ENCODE results near the gene THAP4.
A peak's percentile ranks its signal among the peaks of the same experiment; 100 is the strongest.

THAP4 gene

GRCh38 chr2:241541564-241542277 lies 95.2 kb downstream of the THAP4 start:
- DNase-seq (ENCODE audit: low read depth): no peak
- peak overlapping the region; percentile 36 for H3K4me3 ChIP-seq (ENCODE audit: low read depth, low read length)

- DNase-seq (ENCODE audit: low read depth): no peak
- H3K4me3 ChIP-seq (ENCODE audit: low read depth, low read length): peak overlapping the region; percentile 36
These were observed 96.0 kb downstream of the THAP4 start for GRCh38 chr2:241540771-241541561.

DNA sequence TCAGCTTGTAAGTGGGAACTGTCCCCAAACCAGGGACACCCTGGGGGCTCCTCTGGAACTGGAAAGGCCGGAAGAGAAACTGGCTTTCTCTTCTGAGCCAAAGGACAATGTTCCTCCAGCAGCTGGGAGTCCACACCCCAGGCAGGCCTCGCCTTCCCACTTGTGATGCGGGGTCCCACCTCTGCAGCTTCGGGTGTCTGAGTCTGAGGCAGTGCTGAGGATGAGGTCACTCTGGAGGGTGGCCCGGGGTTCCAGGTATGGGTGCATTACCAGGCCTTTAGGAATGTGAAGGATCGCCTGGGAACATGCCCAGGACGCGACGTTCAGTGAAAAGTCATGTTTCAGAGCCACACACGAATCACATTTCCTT lies 96.6 kb downstream of the THAP4 start:
- peak overlapping the region; percentile 33 for H3K4me3 ChIP-seq (ENCODE audit: low read depth, low read length)
- DNase-seq (ENCODE audit: low read depth): no peak

GRCh38 chr2:241539616-241540374 lies 97.2 kb downstream of the THAP4 start:
- no peak for DNase-seq (ENCODE audit: low read depth)
- H3K4me3 ChIP-seq (ENCODE audit: low read depth, low read length): no peak overlapping the region

DNA sequence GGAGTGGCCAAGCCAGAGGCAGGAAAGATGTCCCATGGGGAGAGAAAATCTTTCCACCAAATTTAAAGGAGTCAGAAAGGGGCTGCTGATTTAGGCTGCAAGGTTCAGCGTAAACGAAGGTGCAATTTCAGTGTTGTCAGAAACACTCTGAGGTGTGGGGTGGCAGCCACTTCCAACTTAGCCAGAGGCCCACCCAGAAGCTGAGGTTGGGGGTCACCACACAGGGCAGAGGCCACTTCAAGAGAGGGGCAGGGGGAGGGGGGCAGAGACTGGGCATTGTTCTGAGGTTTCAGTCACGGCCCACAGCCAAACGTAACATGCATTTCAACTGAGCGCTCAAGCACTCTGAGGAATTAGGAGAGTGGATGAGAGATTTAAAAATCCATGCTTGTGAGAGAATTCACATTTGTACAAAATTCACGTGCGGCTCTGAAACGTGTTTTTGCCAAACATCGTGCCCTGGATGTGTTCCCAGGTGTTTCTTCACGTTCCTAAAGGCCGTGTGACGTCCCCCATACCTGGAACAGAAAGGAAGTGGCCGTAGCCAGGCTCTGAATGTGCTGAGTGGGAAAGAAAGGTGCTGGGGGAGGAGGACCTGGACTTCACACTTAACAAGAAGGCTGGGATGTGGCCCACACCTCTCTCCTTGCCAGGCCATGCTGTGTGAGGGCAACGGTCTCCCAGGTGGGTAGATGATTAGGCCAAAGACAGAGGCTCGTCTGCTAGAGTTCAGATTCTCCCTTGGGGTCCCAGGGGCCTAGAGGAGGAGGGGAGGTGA lies 97.9 kb downstream of the THAP4 start:
- DNase-seq (ENCODE audit: low read depth): no peak
- H3K4me3 ChIP-seq (ENCODE audit: low read depth, low read length): no peak overlapping the region

- DNase-seq (ENCODE audit: low read depth): no peak
These were observed 100.9 kb downstream of the THAP4 start for GRCh38 chr2:241535871-241536655.

DNA sequence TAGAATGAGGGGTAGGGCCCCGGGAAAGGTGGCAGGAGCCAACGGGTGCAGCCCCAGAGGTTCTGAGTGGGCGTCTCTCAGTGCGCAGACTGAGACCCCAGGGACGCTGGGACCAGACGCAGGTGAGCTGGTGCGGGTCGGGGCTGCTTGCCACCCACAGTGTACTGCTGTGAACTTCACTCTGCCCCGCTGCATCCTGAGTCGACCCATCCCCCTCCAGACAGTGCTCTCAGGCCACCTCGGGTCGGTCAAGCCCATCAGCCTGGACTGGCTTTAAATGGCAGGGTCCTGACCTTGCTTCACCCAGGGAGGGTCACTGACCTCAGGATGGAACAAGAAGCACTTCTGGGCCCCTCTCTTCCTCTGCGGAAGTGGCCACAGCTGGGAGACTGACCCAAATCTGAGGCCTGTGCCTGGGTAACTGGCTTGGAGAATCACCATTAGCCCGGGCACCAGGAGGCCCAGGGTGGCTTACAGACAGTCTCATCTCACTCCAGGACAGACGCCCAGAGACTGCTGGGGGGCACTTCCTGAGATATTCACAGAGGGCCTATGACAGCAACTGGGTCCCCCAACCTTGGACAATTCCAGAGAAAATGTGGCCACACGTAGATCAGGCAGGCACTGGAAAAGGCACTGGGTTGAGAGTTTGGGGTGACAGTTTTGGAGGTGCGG lies 102.1 kb downstream of the THAP4 start:
- DNase-seq (ENCODE audit: low read depth): no peak
- no peak overlapping the region for H3K4me3 ChIP-seq (ENCODE audit: low read depth, low read length)

More at GRCh38 chr2:241535871-241536655, 100.9 kb downstream of the THAP4 start:
- H3K4me3 ChIP-seq (ENCODE audit: low read depth, low read length): no peak overlapping the region
